K562 treated with DMSO at 1 percent for 24 hours (cell line): ENCODE results near the gene CRIP1. TPM values are rescaled to one million over a fixed set of nuclear protein-coding genes. Genes with fewer than 3 reads are reported as not detected.

Source experiments
- total RNA-seq: library from RNA; unstranded; fragments of 300-600 nt; gene quantifications from 2 replicates; pipeline ENCODE4 v1.2.3, GENCODE V29; 2022; ENCODE audit warnings: low read depth; ENCODE audit not compliant: insufficient read depth

The CRIP1 gene, protein sequence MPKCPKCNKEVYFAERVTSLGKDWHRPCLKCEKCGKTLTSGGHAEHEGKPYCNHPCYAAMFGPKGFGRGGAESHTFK
- total RNA-seq = not detected in 2 replicates

DNA sequence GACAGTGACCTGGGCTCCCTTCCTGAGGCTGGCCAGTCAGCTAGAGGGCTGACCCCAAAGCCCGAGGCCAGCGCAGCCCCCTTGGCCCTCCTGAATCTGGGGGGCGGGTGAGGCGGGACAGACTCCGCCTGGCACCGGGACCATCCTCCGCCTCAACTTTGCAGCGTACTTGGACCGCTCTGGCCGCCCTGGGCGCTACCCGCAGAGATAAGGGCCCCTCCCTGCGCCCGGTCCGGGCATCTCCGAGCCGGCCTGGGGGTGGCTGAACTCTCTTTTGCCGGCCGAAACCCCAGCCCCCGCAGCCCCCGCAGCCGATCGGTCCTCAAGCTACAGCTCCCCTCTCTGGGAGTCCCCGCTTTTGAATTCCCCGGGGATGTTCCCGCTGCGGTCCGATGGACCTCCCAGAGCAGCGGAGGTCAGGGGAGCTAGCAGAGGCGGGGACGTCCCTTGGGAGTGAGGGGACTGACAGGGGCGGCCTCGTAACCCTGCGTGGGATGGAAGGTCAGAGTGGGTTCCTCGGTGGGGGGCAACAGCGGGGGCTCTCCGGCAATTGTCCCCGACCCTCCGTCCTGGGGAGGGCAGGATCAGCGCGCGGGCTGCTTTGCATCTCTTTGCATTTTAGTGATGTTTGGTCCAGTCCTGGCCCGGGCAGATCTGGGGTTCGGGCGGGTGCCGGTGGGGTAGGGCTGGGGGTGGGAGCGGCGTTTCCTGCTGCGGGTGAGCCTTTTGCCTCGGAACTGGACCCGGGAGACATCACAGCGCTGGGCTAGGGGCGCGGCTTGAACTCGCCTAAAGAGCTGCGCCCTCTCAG, at the start of gene CRIP1:
Gene CRIP1, plus strand, starts transcription at position 724 of the 811 bp plus-strand sequence. CDS start 374 bp downstream, outside the sequence.

DNA sequence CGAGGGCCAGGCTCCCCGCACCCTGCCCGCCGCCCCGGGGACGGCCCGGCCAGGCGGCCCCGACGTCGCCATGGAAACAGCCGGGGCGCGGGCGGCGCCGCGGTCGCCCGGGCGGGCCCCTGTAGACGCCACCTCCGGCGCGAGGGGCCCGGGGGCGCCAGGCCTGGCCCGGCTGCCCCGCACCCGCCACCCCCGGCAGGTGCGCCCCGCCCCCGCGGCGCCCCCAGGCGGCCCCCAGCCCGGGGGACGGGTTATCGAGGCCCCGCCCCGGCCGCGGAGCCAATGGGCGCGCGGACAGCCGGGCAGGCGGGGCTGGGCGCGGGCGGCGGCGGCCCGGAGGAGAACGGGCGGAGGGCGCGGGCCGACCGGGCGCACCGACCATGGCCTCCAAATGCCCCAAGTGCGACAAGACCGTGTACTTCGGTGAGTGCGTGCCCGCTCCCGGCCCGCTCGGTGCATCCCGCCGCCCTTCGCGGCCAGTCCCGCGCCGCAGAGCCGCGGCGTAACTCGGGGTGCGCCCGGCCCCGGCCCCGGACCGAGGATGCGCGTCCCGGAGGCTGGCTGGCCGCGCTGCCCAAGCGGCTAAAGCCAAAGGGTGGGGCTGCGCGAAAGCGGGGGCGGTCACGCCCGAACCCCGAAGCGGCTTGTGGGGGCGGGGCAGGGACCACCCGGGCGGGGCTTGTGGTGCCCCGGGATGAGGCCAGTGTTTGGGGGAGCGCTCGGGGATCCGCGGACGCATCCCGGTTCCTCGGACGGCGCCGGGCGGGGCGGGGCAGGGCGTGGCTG, 12.0 kb upstream of the CRIP1 start, which contains the start of gene CRIP2:
Gene CRIP2, plus strand, starts transcription at position 339 of the 786 bp plus-strand sequence. Its CDS starts 42 bp downstream, at position 381.

DNA sequence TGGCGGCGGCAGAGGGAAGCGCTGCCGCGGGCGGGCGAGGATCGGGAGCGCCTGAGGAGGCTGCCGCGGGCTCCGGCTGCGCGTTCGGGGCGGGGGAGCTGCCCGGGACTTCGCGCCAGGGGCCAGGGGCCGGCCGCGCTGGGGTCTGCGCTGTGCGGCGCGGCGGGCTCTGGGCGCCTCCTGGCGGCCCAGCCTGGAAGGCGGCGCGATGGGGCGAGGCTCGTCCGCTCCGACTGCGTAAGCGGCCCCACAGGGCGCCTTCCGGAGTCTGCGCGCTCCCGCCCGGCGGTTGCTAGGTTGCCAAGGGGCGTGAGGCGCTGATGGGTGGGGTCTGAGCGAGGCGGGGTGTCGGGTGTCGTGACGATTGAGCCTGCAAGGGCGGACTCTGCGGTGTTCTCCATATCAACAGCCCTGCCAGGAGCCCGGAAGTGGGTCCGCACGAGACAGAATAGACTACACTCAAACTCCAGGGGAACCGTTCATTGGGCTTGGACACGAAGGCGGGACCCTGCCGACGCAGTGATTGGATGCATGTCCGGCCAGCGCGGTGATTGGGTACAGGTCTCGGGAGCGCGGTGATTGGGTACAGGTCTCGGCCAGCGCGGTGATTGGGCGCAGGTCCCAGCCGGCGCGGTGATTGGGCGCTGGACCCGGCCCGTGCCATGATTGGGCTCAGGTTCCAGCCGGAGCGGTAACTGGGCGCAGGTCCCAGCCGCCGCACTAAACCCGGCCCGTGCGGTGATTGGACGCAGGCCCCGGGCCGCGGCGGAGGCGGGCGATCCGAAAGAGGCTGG, 4.1 kb downstream of the CRIP1 start, which contains the start of gene TEDC1:
Gene TEDC1, plus strand, starts transcription at position 675 of the 794 bp plus-strand sequence. CDS start 130 bp downstream, outside the sequence.

DNA sequence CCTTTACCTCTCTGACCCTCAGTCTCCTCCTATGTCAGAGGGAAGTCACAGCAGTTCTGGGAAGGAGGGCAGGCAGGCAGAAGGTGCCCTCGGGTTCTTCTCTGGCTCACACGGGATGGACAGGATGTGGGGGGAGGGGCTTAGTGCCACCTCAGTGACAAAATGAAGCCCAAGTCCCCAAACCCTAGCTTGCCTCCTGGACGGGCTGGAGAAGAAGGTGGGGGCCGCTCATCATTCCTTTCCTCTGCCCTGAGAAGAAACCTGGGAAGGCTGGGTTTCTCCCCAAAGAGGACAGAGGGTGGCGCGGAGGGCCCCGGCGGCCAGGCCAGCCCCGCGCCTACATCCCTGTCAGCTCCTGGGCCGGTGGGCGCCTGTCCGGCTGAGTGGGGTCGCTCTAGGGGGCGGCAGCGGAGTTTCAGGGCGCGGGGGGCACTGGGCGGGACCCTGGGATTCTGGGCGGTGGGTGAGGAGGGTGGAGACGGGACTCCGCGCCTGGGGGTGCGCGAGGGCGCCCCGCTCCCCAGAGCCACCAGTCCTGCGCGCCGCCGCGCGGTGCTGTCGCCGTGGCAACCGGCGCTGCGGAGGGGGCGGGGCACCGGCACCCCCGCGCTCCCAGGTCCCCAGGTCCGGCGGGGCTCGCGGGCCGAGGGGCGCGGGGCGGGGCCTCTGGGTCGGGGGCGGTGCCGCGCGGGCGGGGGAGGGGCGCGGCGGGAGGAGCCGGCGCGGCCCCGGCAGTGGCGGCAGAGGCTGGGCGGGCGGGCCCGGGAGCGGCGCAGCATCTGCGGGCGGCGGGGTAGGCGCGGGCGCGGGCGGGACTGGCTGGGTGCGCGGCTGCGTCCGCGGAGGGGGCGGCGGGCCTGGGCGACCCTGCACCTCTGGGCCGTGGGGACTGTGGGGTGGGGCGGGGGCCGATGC, 39.4 kb downstream of the CRIP1 start, which contains the start of gene TMEM121:
Gene TMEM121, plus strand, starts transcription at position 723 of the 915 bp plus-strand sequence. CDS start 2,252 bp downstream, outside the sequence.

Other genes starting within 250 kb of the CRIP1 start
- not detected in 2 replicates for gene BTBD6, start 238.4 kb upstream of the CRIP1 start, total RNA-seq
- gene BRF1, start 185.9 kb upstream of the CRIP1 start, total RNA-seq = 33.4 and 35.6 TPM in 2 replicates
- gene PACS2, start 172.1 kb upstream of the CRIP1 start, total RNA-seq = 26.2 and 33.9 TPM in 2 replicates
- 0.72 and 1.2 TPM in 2 replicates for gene TEX22, start 88.3 kb upstream of the CRIP1 start, total RNA-seq
- 52.9 and 65.7 TPM in 2 replicates for gene MTA1, start 67.1 kb upstream of the CRIP1 start, total RNA-seq
- gene CRIP2, start 12.1 kb upstream of the CRIP1 start, total RNA-seq = 2.7 and 6.1 TPM in 2 replicates
- 35.6 and 38.7 TPM in 2 replicates for gene TEDC1, start 4.4 kb downstream of the CRIP1 start, total RNA-seq
- gene TMEM121, start 39.7 kb downstream of the CRIP1 start, total RNA-seq = 0.56 and 0.61 TPM in 2 replicates